GM19452 (cell line): ENCODE results near the gene AIDA.

Experiments
- ATAC-seq: cut with Tn5 transposase; IDR thresholded peaks from one replicate; pipeline ENCODE4 v1.9.1; 2021; ENCODE audit not compliant: unreplicated experiment

The AIDA gene

GRCh38 chr1:222653178-222653827 is 59.0 kb downstream of the AIDA start:
- peak; percentile 77 for ATAC-seq

GRCh38 chr1:222652676-222653075 is 59.6 kb downstream of the AIDA start:
- ATAC-seq = no peak

- no peak for ATAC-seq
These were observed 67.7 kb downstream of the AIDA start for GRCh38 chr1:222644636-222644980.

DNA sequence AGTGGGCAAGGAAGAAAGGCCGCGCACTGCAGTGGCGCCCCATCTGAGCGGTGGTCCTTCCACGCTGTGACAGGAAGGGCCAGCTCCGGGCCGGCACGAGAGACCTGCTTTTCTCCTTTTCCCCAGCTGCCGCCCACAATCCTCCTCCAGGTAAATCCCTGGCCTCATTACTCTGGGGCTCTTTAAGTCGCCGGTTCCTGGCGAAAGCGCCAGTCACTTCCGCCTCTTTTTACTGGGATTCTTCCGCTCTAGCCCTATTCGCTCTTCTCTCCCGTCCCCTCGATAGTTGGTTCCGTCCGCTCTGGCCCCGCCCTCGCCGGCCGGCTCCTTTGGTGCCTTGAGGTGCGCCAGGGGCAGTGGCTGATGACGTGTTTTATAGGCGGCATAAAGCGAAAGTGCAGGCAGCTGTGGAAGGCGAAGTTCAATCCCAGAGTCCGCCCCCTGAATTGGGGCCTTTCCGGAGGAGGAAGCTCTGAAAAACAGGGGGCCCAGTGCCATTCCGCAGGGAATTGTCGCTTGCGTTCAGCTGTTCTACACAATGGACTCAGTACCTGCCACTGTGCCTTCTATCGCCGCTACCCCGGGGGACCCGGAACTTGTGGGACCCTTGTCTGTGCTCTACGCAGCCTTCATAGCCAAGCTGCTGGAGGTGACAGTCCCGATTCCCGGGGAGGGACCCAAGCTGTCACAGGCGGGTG is 68.2 kb downstream of the AIDA start:
- ATAC-seq = peak; percentile 97

DNA sequence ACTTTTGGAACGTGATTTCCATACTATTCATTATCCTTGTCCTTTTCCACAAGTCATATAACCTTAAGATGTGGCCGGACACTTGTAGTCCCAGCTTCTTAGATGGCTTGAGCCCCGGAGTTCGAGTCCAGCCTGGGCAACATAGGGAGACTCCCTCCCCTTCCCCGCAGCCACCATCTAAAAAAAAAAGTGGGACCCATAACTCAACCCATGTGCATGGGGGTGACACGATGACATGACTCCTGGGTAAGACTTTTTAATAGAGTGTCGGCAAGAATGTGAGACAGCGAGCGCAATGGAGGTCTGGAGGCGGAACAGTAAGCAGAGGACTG is 68.7 kb downstream of the AIDA start:
- ATAC-seq = no peak

- no peak for ATAC-seq
These were observed 69.8 kb downstream of the AIDA start for GRCh38 chr1:222642468-222642867.

GRCh38 chr1:222641269-222641948 is 70.9 kb downstream of the AIDA start:
- no peak for ATAC-seq

DNA sequence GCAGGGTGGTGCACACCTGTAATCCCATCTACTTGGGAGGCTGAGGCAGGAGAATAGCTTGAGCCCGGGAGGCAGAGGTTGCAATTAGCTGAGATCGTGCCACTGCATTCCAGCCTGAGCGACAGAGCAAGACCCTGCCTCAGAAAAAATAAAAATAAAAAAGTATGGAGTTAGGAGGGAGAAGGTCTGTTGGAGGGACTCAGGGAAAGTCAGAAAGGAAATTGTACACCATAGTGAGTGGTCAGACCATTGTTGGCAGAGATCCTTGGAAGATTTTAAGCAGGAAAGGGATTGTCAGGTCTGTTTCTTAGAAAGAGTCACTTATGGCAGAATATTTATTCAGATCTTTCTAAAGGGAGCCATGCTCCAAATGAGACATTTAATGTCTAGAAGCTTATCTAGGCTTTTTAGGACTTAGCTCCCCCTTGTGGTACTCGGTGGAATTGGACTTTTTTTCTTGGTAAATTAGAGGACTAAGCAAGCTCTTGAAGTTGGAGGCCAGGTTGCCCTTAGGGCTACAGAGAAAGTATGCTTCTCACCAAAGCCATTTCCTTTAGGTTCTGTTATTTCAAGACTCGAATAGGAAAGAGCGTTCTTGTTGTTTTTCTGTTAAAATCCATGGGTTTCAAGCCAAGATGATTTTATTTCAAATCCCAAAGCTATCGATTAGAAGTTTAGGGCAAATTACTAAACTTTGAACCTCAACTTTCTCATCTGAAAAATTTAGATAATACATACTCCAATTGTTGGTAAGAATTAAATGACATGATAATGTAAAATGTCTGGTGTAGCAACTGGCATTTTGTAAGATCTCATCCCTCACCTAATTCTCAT is 77.9 kb downstream of the AIDA start:
- peak; percentile 89 for ATAC-seq

DNA sequence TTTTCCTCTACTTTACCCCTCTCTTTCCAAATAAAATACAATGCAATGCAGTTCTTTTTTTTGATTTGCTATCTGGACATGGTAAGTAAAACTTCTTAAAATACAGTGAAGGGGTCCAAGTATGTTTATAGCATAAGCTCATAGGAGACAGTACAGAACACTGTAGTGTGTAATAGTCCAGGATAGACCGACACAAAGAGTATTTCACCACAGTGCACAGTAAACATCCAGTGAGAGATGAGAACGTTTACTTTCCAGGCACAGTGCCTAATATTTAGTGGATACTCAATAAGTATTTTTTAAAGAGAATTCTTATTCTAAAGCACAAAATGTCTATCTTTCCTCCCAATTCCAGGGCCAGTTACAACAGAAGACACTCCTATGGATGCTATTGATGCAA is 79.5 kb downstream of the AIDA start:
- no peak for ATAC-seq

DNA sequence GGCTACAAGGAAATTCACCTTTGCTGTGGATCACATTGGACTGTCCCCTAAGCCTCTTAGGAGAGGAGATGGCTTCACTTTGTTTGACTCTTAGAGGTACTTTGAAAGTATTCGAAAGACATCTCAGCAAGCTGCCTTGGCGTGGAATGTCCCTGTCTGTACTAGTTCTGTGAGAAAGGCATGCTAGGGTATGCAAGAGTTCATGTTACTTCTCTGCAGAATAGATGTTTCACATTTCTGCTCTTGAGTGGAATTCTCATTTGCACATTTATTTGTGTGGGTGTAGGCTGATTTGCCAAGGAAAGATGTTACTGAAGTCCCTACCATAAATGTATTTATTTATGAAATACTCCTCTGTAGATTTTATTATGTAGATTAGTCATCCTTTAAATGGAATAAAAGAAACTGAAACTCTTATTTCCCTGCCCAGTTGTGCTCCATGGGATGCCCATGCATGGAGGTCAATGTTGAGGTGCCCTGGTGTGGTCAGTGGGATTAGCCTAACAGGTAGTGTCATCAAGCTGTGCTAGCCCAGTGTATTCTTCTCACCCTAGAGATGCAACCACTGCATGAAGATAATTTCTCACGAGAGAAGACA is 80.6 kb downstream of the AIDA start:
- no peak for ATAC-seq

DNA sequence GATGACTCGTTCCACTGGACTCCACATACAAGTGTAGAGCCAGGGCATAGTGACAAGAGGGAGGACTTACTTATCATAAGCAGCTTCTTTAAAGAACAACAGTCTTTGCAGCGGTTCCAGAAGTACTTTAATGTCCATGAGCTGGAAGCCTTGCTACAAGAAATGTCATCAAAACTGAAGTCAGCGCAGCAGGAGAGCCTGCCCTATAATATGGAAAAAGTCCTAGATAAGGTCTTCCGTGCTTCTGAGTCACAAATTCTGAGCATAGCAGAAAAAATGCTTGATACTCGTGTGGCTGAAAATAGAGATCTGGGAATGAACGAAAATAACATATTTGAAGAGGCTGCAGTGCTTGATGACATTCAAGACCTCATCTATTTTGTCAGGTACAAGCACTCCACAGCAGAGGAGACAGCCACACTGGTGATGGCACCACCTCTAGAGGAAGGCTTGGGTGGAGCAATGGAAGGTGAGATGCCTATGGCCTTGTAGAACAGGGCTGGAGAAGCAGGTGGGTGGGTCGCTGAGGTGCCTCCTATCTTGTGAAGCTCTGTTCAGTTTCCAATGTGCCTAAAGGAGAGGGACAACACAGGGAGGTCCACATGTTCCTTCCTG is 82.3 kb downstream of the AIDA start:
- no peak for ATAC-seq

DNA sequence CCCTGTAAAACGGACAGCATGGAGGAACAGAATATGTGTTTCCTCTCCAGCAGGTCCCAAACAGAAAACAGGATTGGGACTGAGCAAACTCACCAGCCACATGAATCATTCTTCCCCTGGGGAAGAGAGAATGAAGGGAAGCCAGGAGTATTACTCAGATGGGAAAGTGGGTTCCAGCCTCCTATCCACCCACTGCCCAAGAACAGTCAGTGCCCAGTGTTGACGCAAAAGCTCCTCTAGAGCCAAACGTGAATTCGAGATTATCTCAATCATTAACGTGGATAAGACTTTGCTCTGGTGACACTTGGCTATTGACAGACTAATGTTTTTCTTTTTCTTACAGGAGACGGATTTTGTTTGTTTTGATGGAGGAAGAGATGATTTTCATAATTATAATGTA is 85.1 kb downstream of the AIDA start:
- ATAC-seq = no peak

DNA sequence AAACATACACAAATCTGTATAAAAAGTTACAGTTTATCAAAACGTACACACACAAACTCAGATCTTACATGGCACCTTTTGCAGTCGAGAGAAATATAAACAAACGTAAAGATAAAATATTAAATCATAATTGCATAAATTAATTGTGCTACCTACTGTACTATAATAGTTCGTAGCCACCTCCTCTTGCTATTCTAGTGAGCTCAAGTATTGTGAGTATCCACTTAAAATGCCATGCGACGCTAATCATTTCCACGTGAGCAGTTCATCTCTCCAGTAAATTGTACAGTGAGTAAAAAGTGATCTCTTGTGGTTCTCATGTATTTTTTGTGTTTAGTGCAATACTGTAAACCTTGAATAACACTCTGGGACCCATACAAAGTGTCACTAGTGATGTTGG is 88.1 kb downstream of the AIDA start:
- ATAC-seq = no peak

DNA sequence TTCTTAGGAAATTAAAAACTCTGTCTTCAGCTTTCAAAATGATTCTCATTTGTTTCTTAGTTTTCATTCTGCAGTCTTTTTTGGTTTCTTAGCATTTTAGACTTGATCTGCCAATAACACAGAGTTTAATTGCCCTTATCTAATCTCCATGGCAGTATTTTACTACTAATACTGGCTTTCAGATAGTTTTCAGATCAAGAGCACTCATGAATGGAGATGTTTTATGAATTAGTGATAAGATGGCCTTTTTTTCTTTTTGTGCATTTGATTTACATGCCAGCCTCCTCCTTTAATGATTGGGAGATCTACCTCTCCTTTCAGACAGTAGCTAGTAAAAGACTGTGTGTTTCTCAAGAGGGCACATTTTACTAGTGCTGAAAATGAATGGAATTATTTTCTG is 88.8 kb downstream of the AIDA start:
- ATAC-seq = no peak

GRCh38 chr1:222622765-222623164 is 89.5 kb downstream of the AIDA start:
- no peak for ATAC-seq

- ATAC-seq = peak; percentile 51
These were observed 91.7 kb downstream of the AIDA start for GRCh38 chr1:222620566-222620965.

DNA sequence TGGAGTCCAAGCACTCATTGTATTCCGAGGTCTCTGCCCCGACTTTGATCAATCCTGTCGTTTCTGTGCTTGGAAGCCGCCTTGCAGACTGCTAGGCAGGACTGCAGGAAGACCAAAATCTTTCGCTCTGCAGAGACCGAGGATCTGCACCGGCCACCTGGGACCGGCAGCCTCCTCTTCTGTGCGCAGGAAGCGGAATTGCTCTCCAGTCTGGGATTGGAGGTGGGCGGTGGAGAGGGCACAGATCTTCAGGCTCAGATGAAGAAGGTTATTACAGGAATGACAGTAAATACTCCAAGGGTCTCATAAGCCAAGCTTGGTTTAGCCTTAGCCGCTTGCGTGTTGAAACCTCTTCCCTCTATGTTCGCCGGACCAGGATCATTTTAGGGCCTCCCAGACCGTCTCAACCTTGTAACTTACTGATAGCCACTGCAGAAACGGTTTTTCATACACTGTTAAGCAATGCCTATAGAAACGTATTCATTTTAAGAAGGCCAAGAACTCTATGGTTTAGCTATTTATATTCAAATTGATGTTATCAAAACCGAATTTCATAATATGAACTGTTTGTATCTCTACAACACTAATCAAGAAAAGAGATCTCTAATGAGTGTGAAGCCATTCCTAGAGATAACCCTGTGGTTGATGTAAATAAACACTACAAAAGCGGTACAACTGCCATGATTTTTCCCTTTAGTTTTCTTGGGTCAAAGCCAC is 93.3 kb downstream of the AIDA start:
- no peak for ATAC-seq
